OCI-LY3 (cell line): Measurements from ENCODE around the gene AMFR.

Experiments used
- H2AFZ ChIP-seq: fragments of 200-600, 300-600 bp; shearing (Covaris generic); 2 replicates; pipeline ENCODE4 v1.6.0; 2014; ENCODE audit warnings: antibody characterized with exemption, low read depth, low read length
- H3K27ac ChIP-seq: fragments of 200-600, 300-600 bp; sonication (generic); 2 replicates; pipeline ENCODE4 v1.5.1; 2014; ENCODE audit warnings: mild to moderate bottlenecking, low read length, moderate library complexity, mixed read lengths
- H3K27me3 ChIP-seq: fragments of 200-600, 300-600 bp; sonication (generic); 2 replicates; pipeline ENCODE4 v1.6.1; 2014; ENCODE audit warnings: low read depth, low read length, mixed read lengths
- H3K36me3 ChIP-seq: fragments of 200-600, 300-600 bp; sonication (generic); replicated peaks from 2 replicates; pipeline ENCODE3; 2014; ENCODE audit warnings: low read depth, low read length, mixed read lengths
- H3K4me1 ChIP-seq: fragments of 300-600, 200-600 bp; sonication (generic); 2 replicates; pipeline ENCODE4 v1.6.1; 2014; ENCODE audit warnings: low read length, mixed read lengths
- H3K4me2 ChIP-seq: fragments of 200-600, 300-600 bp; sonication (generic); 2 replicates; pipeline ENCODE4 v1.6.1; 2014; ENCODE audit warnings: low read length, mixed read lengths
- H3K4me3 ChIP-seq: fragments of 300-600, 200-600 bp; sonication (generic); 2 replicates; pipeline ENCODE4 v1.5.1; 2014; ENCODE audit warnings: antibody characterized with exemption, mild to moderate bottlenecking, low read length, moderate library complexity
- H3K79me2 ChIP-seq: fragments of 300-600, 200-600 bp; shearing (Covaris generic); 2 replicates; pipeline ENCODE4 v1.6.1; 2014; ENCODE audit warnings: mild to moderate bottlenecking, low read length, mixed read lengths
- H3K9ac ChIP-seq: fragments of 300-600, 200-600 bp; shearing (Covaris generic); 2 replicates; pipeline ENCODE4 v1.6.0; 2014; ENCODE audit warnings: mild to moderate bottlenecking, low read length, moderate library complexity
- H3K9me3 ChIP-seq: fragments of 200-600, 300-600 bp; shearing (Covaris generic); 2 replicates; pipeline ENCODE4 v1.6.1; 2014; ENCODE audit warnings: low read length, mixed read lengths; ENCODE audit not compliant: insufficient read depth
- H4K20me1 ChIP-seq: fragments of 200-600, 300-600 bp; sonication (generic); 2 replicates; pipeline ENCODE4 v1.6.1; 2016; ENCODE audit warnings: low read length, mixed read lengths; ENCODE audit not compliant: insufficient read depth
- CTCF ChIP-seq: fragments of 200-600, 300-600 bp; sonication (generic); IDR thresholded peaks from 2 replicates; pipeline ENCODE4 v1.5.1; 2014; ENCODE audit warnings: antibody characterized with exemption, low read length, low read depth
- EZH2phosphoT487 ChIP-seq: fragments of 200-600 bp; shearing (Covaris generic); IDR thresholded peaks from 2 replicates; pipeline ENCODE4 v1.6.1; 2018; ENCODE audit warnings: antibody characterized with exemption, mixed run types, low read depth

AMFR gene

GRCh38 chr16:56424404-56424764 lies 961 bp downstream of the AMFR start:
- Histone ChIP-seq H3K9ac (peak overlapping the region; percentile 90), H4K20me1 (peaks cover 33% of the 10 kb centered on the region), H3K27me3 (no peaks in the 10 kb centered on the region), H3K79me2 (peaks cover 58% of the 10 kb centered on the region), H3K27ac (peak overlapping the region; percentile 87), H3K4me1 (peaks cover 43% of the 10 kb centered on the region), H2AFZ (no peak overlapping the region), H3K4me2 (peak overlapping the region; percentile 86), H3K36me3 (peaks cover 8% of the 10 kb centered on the region), H3K9me3 (no peaks in the 10 kb centered on the region), H3K4me3 (peak overlapping the region; percentile 89)
- TF ChIP-seq CTCF: no peak
- TF ChIP-seq EZH2phosphoT487: no peak

GRCh38 chr16:56423584-56424403 lies 1.6 kb downstream of the AMFR start:
- Histone ChIP-seq H3K4me1 (peaks cover 43% of the 10 kb centered on the region), H3K27ac (peak overlapping the region; percentile 87), H3K4me3 (peak overlapping the region; percentile 89), H3K36me3 (peaks cover 8% of the 10 kb centered on the region), H3K9me3 (no peaks in the 10 kb centered on the region), H3K4me2 (peak overlapping the region; percentile 86), H3K9ac (peak overlapping the region; percentile 90), H2AFZ (no peak overlapping the region), H3K27me3 (no peaks in the 10 kb centered on the region), H3K79me2 (peaks cover 64% of the 10 kb centered on the region), H4K20me1 (peaks cover 39% of the 10 kb centered on the region)
- TF ChIP-seq EZH2phosphoT487: no peak
- TF ChIP-seq CTCF: no peak

- Histone ChIP-seq H4K20me1 (peaks cover 41% of the 10 kb centered on the region), H3K27me3 (no peaks in the 10 kb centered on the region), H3K4me2 (peak overlapping the region; percentile 86), H3K9me3 (no peaks in the 10 kb centered on the region), H3K79me2 (peaks cover 72% of the 10 kb centered on the region), H3K36me3 (peaks cover 8% of the 10 kb centered on the region), H3K4me3 (peak overlapping the region; percentile 89), H3K27ac (peak overlapping the region; percentile 87), H3K4me1 (peaks cover 43% of the 10 kb centered on the region), H3K9ac (peak overlapping the region; percentile 90), H2AFZ (no peak overlapping the region)
- TF ChIP-seq CTCF (no peak), EZH2phosphoT487 (no peak)
These were observed 2.4 kb downstream of the AMFR start for GRCh38 chr16:56422896-56423441.

- peaks cover 81% of the 10 kb centered on the region for H3K79me2 ChIP-seq
- peak overlapping the region; percentile 90 for H3K9ac ChIP-seq
- H3K27ac ChIP-seq: peak overlapping the region; percentile 87
These were observed 3.2 kb downstream of the AMFR start for GRCh38 chr16:56421976-56422669.

More at GRCh38 chr16:56421976-56422669, 3.2 kb downstream of the AMFR start:
- Histone ChIP-seq H4K20me1 (peaks cover 50% of the 10 kb centered on the region), H3K27me3 (no peaks in the 10 kb centered on the region), H3K36me3 (peaks cover 6% of the 10 kb centered on the region), H3K4me2 (peak overlapping the region; percentile 86), H3K4me1 (peaks cover 43% of the 10 kb centered on the region), H3K9me3 (no peaks in the 10 kb centered on the region), H2AFZ (no peak overlapping the region), H3K4me3 (peak overlapping the region; percentile 89)
- TF ChIP-seq EZH2phosphoT487 (no peak), CTCF (no peak)
